Ramos (cell line): ENCODE data around the gene LDLRAP1.
"Not testable (repeated sequence)": the region's sequence is repeated elsewhere in the genome, so short reads cannot be mapped to it uniquely, and the experiment has no call there.

Experiments used
- in situ Hi-C: fragments of 300-500 bp; cut with MboI; formaldehyde crosslinking; loops from one replicate; pipeline ENCODE4 v1.14.3; 2022; ENCODE audit warnings: low sequenced_read_pairs; ENCODE audit not compliant: unreplicated experiment

The LDLRAP1 gene

GRCh38 chr1:25594971-25595370 is 51.6 kb downstream of the LDLRAP1 start:
- in situ Hi-C loops: no loop called here

GRCh38 chr1:25596641-25597040 is 53.2 kb downstream of the LDLRAP1 start:
- in situ Hi-C loops: not testable (repeated sequence)

- in situ Hi-C loops: no loop called here
Observed at GRCh38 chr1:25598879-25599278, 55.5 kb downstream of the LDLRAP1 start.

GRCh38 chr1:25599969-25600610 is 56.7 kb downstream of the LDLRAP1 start:
- in situ Hi-C loops: no loop called here

- in situ Hi-C loops: not testable (repeated sequence)
Observed at GRCh38 chr1:25600971-25601699, 57.7 kb downstream of the LDLRAP1 start.

GRCh38 chr1:25603779-25604538 is 60.6 kb downstream of the LDLRAP1 start:
- in situ Hi-C loops: not testable (repeated sequence)

GRCh38 chr1:25607123-25607522 is 63.7 kb downstream of the LDLRAP1 start:
- in situ Hi-C loops: no loop called here

- in situ Hi-C loops: no loop called here
Observed at GRCh38 chr1:25608488-25609178, 65.2 kb downstream of the LDLRAP1 start.

GRCh38 chr1:25609921-25610320 is 66.5 kb downstream of the LDLRAP1 start:
- in situ Hi-C loops: no loop called here

GRCh38 chr1:25610822-25611630 is 67.6 kb downstream of the LDLRAP1 start:
- in situ Hi-C loops: no loop called here

GRCh38 chr1:25611843-25612242 is 68.4 kb downstream of the LDLRAP1 start:
- in situ Hi-C loops: no loop called here

GRCh38 chr1:25612421-25612820 is 69.0 kb downstream of the LDLRAP1 start:
- in situ Hi-C loops: no loop called here

GRCh38 chr1:25613091-25613490 is 69.7 kb downstream of the LDLRAP1 start:
- in situ Hi-C loops: no loop called here

GRCh38 chr1:25614501-25615171 is 71.2 kb downstream of the LDLRAP1 start:
- in situ Hi-C loops: no loop called here

GRCh38 chr1:25615172-25615541 is 71.8 kb downstream of the LDLRAP1 start:
- in situ Hi-C loops: no loop called here

GRCh38 chr1:25615563-25616094 is 72.2 kb downstream of the LDLRAP1 start:
- in situ Hi-C loops: no loop called here

GRCh38 chr1:25616095-25616986 is 72.9 kb downstream of the LDLRAP1 start, which contains the start of gene MAN1C1:
Gene MAN1C1, plus strand, starts transcription at chr1:25616791. Its CDS starts 1,007 bp downstream, at chr1:25617798.
- in situ Hi-C loops: no loop called here
